HEK293 (cell line): ENCODE measurements around the gene FBXO17.

ENCODE experiments used
- CTCF ChIA-PET: fragments of 350-600 bp; formaldehyde crosslinking; extraction: SDS; loops from one replicate; lab custom pipeline; 2021; ENCODE audit warnings: antibody characterized with exemption; lab: Yijun Ruan, JAX
- POLR2A ChIA-PET: fragments of 300-600 bp; formaldehyde crosslinking; extraction: SDS; loops from one replicate; lab custom pipeline; 2020; ENCODE audit warnings: antibody characterized with exemption, inconsistent platforms; lab: Yijun Ruan, JAX
- H3K27ac ChIP-seq: fragments of 200-500 bp; sonication (Bioruptor generic); 2 replicates; pipeline ENCODE4 v1.5.1; 2014; ENCODE audit warnings: low read depth, low read length, control low read depth, inconsistent platforms; ENCODE audit errors: extremely low read depth
- H3K36me3 ChIP-seq, 2 experiments: fragments of 200-500 bp in 1 of 2; sonication (Bioruptor generic) in 1 of 2; 1 replicate in 1 of 2; 2 replicates in 1 of 2; pipeline ENCODE4 v1.5.1; 2014 to 2017; ENCODE audit warnings: inconsistent platforms in 2 of 2, low read length in 2 of 2; ENCODE audit not compliant: control insufficient read depth in 2 of 2, insufficient read depth in 1 of 2
- H3K4me1 ChIP-seq: fragments of 200-500 bp; sonication (Bioruptor generic); 2 replicates; pipeline ENCODE4 v1.5.1; 2014; ENCODE audit warnings: mild to moderate bottlenecking, low read length, inconsistent platforms; ENCODE audit not compliant: control insufficient read depth, insufficient read depth
- H3K4me3 ChIP-seq: 2 replicates; pipeline ENCODE4 v1.5.1; 2011; ENCODE audit warnings: low read depth, mild to moderate bottlenecking, control low read depth, low read length, moderate library complexity
- H3K9me3 ChIP-seq: fragments of 200-500 bp; sonication (Bioruptor generic); 2 replicates; pipeline ENCODE4 v1.5.1; 2014; ENCODE audit warnings: low read depth, low read length, inconsistent platforms; ENCODE audit not compliant: control insufficient read depth, insufficient read depth
- FEZF1 ChIP-seq: fragments of 450-650 bp; formaldehyde crosslinking; IDR thresholded peaks from 2 replicates; pipeline ENCODE4 v1.5.1; 2016; ENCODE audit warnings: missing biosample characterization, missing genetic modification characterization
- HOXA7 ChIP-seq: sonication (generic); formaldehyde crosslinking; IDR thresholded peaks from 2 replicates; pipeline ENCODE4 v1.8.1; 2022; ENCODE audit warnings: missing genetic modification reagents, borderline replicate concordance
- HOXC10 ChIP-seq: sonication (generic); formaldehyde crosslinking; IDR thresholded peaks from 2 replicates; pipeline ENCODE4 v1.8.1; 2023; ENCODE audit warnings: mild to moderate bottlenecking, missing genetic modification reagents
- INSM2 ChIP-seq: fragments of 450-650 bp; formaldehyde crosslinking; IDR thresholded peaks from 2 replicates; pipeline ENCODE4 v1.5.1; 2016; ENCODE audit warnings: missing biosample characterization, missing genetic modification characterization
- MZF1 ChIP-seq: fragments of 450-650 bp; formaldehyde crosslinking; IDR thresholded peaks from 2 replicates; pipeline ENCODE4 v1.5.1; 2017; ENCODE audit warnings: missing biosample characterization, missing genetic modification characterization, borderline replicate concordance
- REPIN1 ChIP-seq: fragments of 450-650 bp; formaldehyde crosslinking; IDR thresholded peaks from 2 replicates; pipeline ENCODE4 v1.5.1; 2017; ENCODE audit warnings: missing biosample characterization, missing genetic modification characterization, low read depth
- YY2 ChIP-seq: fragments of 450-650 bp; formaldehyde crosslinking; IDR thresholded peaks from 2 replicates; pipeline ENCODE4 v1.5.1; 2016; ENCODE audit warnings: missing biosample characterization, missing genetic modification characterization
- ZBTB21 ChIP-seq: fragments of 450-650 bp; formaldehyde crosslinking; IDR thresholded peaks from 2 replicates; pipeline ENCODE4 v1.5.1; 2017; ENCODE audit warnings: missing biosample characterization, missing genetic modification characterization
- ZFP69B ChIP-seq: fragments of 450-650 bp; formaldehyde crosslinking; IDR thresholded peaks from 2 replicates; pipeline ENCODE4 v1.5.1; 2016; ENCODE audit warnings: missing biosample characterization, missing genetic modification characterization
- ZNF10 ChIP-seq: fragments of 450-650 bp; formaldehyde crosslinking; IDR thresholded peaks from 2 replicates; pipeline ENCODE4 v1.5.1; 2017; ENCODE audit warnings: missing biosample characterization, missing genetic modification characterization
- ZNF114 ChIP-seq: fragments of 450-650 bp; formaldehyde crosslinking; IDR thresholded peaks from 2 replicates; pipeline ENCODE4 v1.5.0; 2017; ENCODE audit warnings: missing biosample characterization, missing genetic modification characterization
- ZNF146 ChIP-seq: fragments of 450-650 bp; formaldehyde crosslinking; IDR thresholded peaks from 2 replicates; pipeline ENCODE4 v1.5.1; 2016; ENCODE audit warnings: missing biosample characterization, missing genetic modification characterization
- ZNF174 ChIP-seq: fragments of 450-650 bp; formaldehyde crosslinking; IDR thresholded peaks from 2 replicates; pipeline ENCODE4 v1.5.0; 2017; ENCODE audit warnings: missing biosample characterization, mild to moderate bottlenecking, missing genetic modification characterization
- ZNF2 ChIP-seq: fragments of 450-650 bp; formaldehyde crosslinking; IDR thresholded peaks from 2 replicates; pipeline ENCODE4 v1.5.1; 2016; ENCODE audit warnings: missing biosample characterization, missing genetic modification characterization
- ZNF223 ChIP-seq: fragments of 450-650 bp; formaldehyde crosslinking; IDR thresholded peaks from 2 replicates; pipeline ENCODE4 v1.5.1; 2016; ENCODE audit warnings: missing biosample characterization, missing genetic modification characterization
- ZNF26 ChIP-seq: fragments of 450-650 bp; formaldehyde crosslinking; IDR thresholded peaks from 2 replicates; pipeline ENCODE4 v1.5.1; 2016; ENCODE audit warnings: missing biosample characterization, missing genetic modification characterization
- ZNF280D ChIP-seq: fragments of 450-650 bp; formaldehyde crosslinking; IDR thresholded peaks from 2 replicates; pipeline ENCODE4 v1.5.1; 2016; ENCODE audit warnings: missing biosample characterization, missing genetic modification characterization
- ZNF311 ChIP-seq: fragments of 450-650 bp; formaldehyde crosslinking; IDR thresholded peaks from 2 replicates; pipeline ENCODE4 v1.5.1; 2017; ENCODE audit warnings: missing biosample characterization, missing genetic modification characterization, borderline replicate concordance
- ZNF391 ChIP-seq: fragments of 450-650 bp; formaldehyde crosslinking; IDR thresholded peaks from 2 replicates; pipeline ENCODE4 v1.5.1; 2016; ENCODE audit warnings: low read depth, missing biosample characterization, missing genetic modification characterization, borderline replicate concordance
- ZNF416 ChIP-seq: fragments of 450-650 bp; formaldehyde crosslinking; IDR thresholded peaks from 2 replicates; pipeline ENCODE4 v1.5.1; 2016; ENCODE audit warnings: missing biosample characterization, missing genetic modification characterization
- ZNF555 ChIP-seq: fragments of 450-650 bp; formaldehyde crosslinking; conservative IDR thresholded peaks from 2 replicates; pipeline ENCODE4 v1.5.1; 2017; ENCODE audit warnings: missing biosample characterization, mild to moderate bottlenecking, missing genetic modification characterization, inconsistent platforms
- ZNF571 ChIP-seq: fragments of 450-650 bp; formaldehyde crosslinking; IDR thresholded peaks from 2 replicates; pipeline ENCODE4 v1.5.0; 2017; ENCODE audit warnings: missing biosample characterization, missing genetic modification characterization
- ZNF610 ChIP-seq: fragments of 450-650 bp; formaldehyde crosslinking; IDR thresholded peaks from 2 replicates; pipeline ENCODE4 v1.5.1; 2016; ENCODE audit warnings: missing biosample characterization, missing genetic modification characterization, borderline replicate concordance
- ZNF830 ChIP-seq: fragments of 450-650 bp; IDR thresholded peaks from 2 replicates; pipeline ENCODE4 v1.5.0; 2018; ENCODE audit warnings: missing biosample characterization, missing genetic modification characterization, low read depth, mild to moderate bottlenecking, moderate library complexity
- TF ChIP-seq, protein P1 (sequence below): fragments of 450-650 bp; formaldehyde crosslinking; IDR thresholded peaks from 2 replicates; pipeline ENCODE4 v1.5.1; 2016; ENCODE audit warnings: missing biosample characterization, missing genetic modification characterization
- TF ChIP-seq, protein P2 (sequence below): fragments of 450-650 bp; formaldehyde crosslinking; IDR thresholded peaks from 2 replicates; pipeline ENCODE4 v1.5.1; 2016; ENCODE audit warnings: missing biosample characterization, missing genetic modification characterization, borderline replicate concordance

Gene FBXO17

DNA sequence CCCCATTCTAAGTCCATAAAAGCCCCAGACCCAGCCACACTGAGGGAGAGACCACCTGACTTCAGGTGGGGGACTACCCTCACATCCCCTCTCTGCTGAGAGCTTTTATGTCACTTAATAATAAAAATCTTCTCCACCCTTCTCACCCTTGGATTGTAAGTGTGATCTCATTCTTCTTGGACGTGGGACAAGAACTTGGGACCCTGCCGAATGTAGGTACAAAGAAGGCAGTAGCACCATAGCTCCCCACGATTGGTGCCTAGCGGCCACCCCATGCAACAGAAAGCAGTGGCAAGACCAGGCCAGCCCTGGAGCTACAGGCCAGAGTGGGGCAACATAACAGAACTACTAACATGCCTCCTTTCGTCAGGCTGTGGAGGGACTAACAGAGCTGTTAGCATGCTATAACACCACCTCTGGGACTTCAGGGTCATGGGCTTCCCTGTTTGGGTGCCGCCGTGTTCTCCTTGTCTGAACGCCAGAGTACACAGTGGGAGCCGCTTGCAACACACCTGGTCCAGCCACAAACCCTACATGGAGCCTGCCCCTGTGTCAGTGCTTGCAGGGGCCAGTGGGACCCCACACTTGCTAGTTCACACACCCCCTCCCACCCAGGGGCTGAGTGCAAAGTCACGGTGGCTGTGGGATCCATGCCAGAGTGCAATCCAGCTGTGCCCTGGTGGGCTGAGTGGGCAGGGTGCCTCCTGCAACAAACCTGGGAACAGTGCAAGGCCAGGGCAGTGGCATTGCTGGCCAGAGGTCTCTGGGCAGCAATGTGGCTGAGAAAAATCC, 5.2 kb upstream of the FBXO17 start:
- Histone ChIP-seq H3K4me3 (no peak overlapping the region), H3K9me3 (no peaks in the 10 kb centered on the region)
- TF ChIP-seq ZNF280D = peak; percentile 65
- no peak for TF ChIP-seq ZNF114 (tag by site-specific recombination)
- TF ChIP-seq ZNF416 (tag by site-specific recombination) = no peak
- TF ChIP-seq ZNF391 (tag by site-specific recombination) = no peak
- no peak for TF ChIP-seq ZNF10
- TF ChIP-seq HOXC10 (CRISPR knock-in tag) = no peak
- TF ChIP-seq, protein P1, sequence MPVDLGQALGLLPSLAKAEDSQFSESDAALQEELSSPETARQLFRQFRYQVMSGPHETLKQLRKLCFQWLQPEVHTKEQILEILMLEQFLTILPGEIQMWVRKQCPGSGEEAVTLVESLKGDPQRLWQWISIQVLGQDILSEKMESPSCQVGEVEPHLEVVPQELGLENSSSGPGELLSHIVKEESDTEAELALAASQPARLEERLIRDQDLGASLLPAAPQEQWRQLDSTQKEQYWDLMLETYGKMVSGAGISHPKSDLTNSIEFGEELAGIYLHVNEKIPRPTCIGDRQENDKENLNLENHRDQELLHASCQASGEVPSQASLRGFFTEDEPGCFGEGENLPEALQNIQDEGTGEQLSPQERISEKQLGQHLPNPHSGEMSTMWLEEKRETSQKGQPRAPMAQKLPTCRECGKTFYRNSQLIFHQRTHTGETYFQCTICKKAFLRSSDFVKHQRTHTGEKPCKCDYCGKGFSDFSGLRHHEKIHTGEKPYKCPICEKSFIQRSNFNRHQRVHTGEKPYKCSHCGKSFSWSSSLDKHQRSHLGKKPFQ (tag by site-specific recombination) = peak; percentile 63; the same call in 1 of the 2 replicates
- TF ChIP-seq ZNF610 (tag by site-specific recombination) = 0 out of 2 replicates have a peak, but pooled peaks have one; percentile 18
- no peak for TF ChIP-seq ZNF26 (tag by site-specific recombination)
- TF ChIP-seq HOXA7 (CRISPR knock-in tag) = no peak
- TF ChIP-seq, protein P2, sequence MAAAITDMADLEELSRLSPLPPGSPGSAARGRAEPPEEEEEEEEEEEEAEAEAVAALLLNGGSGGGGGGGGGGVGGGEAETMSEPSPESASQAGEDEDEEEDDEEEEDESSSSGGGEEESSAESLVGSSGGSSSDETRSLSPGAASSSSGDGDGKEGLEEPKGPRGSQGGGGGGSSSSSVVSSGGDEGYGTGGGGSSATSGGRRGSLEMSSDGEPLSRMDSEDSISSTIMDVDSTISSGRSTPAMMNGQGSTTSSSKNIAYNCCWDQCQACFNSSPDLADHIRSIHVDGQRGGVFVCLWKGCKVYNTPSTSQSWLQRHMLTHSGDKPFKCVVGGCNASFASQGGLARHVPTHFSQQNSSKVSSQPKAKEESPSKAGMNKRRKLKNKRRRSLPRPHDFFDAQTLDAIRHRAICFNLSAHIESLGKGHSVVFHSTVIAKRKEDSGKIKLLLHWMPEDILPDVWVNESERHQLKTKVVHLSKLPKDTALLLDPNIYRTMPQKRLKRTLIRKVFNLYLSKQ (tag by site-specific recombination) = no peak
- no peak for TF ChIP-seq ZNF571 (tag by site-specific recombination)
- TF ChIP-seq REPIN1 (tag by site-specific recombination) = no peak
- no peak for TF ChIP-seq ZNF146 (tag by site-specific recombination)
- no peak for TF ChIP-seq YY2 (tag by site-specific recombination)
- TF ChIP-seq ZNF555 = no peak
- TF ChIP-seq ZNF830 (tag by site-specific recombination) = no peak
- TF ChIP-seq ZBTB21 (tag by site-specific recombination) = no peak
- TF ChIP-seq ZNF2 = no peak
- 0 out of 2 replicates have a peak, but pooled peaks have one; percentile 47 for TF ChIP-seq ZNF311
- no peak for TF ChIP-seq INSM2 (tag by site-specific recombination)
- no peak for TF ChIP-seq ZFP69B (tag by site-specific recombination)
- TF ChIP-seq FEZF1 (tag by site-specific recombination) = no peak
- no peak for TF ChIP-seq MZF1
- TF ChIP-seq ZNF223 = no peak
- TF ChIP-seq ZNF174 (tag by site-specific recombination) = no peak

More for the DNA sequence above, 5.2 kb upstream of the FBXO17 start:
- Histone ChIP-seq H3K36me3 (no peaks in the 10 kb centered on the region; a peak in 1 of 3 replicates), H3K27ac (no peak overlapping the region), H3K4me1 (peaks cover 23% of the 10 kb centered on the region)
- POLR2A ChIA-PET = no interaction called here
- CTCF ChIA-PET = interaction anchor here (0.7 to 0.8 kb wide), 2 partner anchors 18 to 19 kb away, joined by 5 to 6 read pairs; no protein-coding TSS in a partner anchor
